HG03342 (cell line): ENCODE measurements around the gene NOS1AP.

Experiments
- ATAC-seq: cut with Tn5 transposase; IDR thresholded peaks from one replicate; pipeline ENCODE4 v1.9.1; 2021; ENCODE audit warnings: mild to moderate bottlenecking, moderate library complexity; ENCODE audit not compliant: unreplicated experiment

NOS1AP gene

DNA sequence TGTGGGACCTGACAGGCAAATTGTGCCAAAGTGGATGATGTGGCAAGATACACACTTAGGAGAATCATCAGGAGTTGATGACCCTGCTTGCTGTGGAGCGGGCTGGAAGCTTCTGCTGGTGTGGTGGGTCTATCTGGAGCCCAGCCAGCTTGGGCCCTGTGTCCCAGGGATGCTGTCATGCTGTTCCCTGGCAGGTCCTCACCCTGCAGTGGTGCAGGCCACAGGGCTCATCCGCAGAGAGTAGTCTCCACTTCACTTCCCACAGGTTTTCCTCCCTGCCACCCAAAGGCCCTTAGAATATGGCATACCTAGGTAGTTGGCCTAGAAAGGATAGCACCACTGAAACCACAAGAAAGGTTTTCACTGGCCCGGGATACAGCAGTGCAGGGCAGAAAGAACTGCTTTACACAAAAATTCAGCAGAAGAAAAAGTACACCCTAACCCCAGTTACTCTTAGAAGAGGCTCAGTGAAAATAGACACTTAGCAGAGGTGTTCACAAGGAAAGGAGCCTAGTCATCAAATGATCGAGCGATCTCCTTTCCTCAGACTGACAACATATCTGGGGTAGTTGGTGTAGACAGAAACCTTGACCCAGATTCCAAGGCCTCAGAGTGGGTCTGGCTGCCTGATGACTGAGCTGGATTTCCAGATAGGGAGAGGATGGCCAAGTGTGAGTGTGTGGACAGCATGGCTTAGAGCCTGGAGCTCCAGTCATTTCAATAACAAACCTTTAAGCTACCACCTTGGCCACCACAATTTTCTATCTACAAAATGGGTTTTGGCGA, 310.8 kb downstream of the NOS1AP start:
- no peak for ATAC-seq

DNA sequence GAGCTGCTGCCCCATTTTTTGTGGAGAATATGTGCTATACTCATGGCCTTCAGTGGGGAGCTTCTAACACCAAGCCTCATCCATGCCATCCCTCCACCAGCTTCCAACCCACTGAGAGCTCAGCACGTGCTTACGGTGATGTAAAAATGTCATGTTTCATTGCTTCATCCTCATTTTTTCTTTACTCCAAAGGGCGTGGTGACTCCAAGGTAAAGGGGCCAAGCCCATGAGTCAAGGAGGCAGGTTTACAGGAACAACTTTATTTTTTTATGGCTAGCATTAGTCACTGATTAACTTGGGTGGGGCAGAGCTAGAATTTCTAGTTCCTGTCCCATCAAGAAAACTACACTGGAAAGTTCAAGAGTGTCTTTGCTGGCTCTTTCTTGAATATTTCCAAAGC, 311.9 kb downstream of the NOS1AP start, which contains the start of gene C1orf226:
C1orf226 (plus strand) TSS at position 346 of the 400 bp plus-strand sequence. CDS start 174 bp downstream, outside the sequence.
- ATAC-seq, result no peak

DNA sequence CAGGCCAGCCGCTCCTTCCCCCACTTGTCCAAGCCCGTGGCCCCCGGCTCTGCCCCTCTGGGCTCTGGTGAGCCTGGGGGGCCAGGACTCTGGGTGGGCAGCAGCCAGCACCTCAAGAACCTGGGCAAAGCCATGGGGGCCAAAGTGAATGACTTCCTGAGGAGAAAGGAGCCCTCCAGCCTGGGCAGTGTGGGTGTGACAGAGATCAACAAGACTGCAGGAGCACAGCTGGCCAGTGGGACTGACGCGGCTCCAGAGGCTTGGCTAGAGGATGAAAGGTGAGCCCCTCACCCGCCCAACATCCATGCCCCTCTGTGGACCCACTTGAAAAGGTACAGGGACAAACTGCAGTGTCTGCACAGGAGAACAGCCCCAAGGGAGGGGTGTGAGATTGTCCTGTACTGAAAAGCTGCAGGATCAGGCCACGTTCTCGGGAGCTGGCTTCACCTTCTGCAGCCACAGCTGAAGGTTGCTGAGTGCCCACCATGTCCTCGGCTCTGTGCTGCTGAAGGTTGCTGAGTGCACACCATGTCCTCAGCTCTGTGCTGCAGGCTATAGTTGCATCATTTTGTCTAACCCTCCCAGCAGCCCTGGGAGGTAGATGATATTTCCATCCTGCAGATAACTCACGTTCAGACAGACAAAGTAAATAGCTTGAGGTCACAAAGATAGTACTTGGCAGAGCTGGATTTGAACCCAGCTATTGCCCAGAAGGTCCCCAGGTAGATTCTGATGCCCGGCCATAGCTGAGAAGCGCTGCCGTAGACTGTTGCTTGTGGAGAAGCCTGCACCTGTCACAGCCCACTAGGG, 312.7 kb downstream of the NOS1AP start:
- no peak for ATAC-seq

DNA sequence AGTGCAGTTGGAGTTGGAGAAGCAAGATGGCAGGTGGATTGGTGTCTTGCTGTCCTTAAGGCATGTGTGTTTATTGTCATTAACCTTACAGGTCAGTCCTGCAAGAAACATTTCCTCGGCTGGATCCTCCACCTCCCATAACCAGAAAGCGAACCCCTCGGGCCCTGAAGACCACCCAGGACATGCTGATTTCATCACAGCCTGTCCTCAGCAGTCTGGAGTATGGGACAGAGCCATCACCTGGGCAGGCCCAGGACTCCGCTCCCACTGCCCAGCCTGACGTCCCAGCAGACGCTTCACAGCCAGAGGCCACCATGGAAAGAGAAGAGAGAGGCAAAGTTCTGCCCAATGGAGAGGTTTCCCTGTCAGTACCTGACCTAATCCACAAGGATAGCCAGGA, 313.6 kb downstream of the NOS1AP start:
- ATAC-seq, result no peak

DNA sequence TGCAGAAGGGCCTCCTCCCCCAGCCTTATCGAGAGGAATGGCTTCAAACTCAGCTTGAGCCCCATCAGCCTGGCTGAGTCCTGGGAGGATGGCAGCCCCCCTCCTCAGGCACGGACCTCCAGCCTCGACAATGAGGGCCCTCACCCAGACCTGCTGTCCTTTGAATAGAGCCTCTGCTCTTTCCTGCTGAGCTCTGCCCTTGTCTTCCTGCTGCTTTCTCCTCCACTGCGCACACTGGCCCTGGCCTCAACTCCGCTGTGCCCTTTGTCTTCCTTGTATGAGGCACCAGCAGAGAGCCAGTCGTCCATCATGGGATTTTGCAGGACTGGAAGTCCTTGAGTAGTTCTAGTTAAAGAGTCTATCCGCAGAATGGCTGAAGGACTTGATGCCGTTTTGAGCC, 314.0 kb downstream of the NOS1AP start:
- no peak for ATAC-seq

DNA sequence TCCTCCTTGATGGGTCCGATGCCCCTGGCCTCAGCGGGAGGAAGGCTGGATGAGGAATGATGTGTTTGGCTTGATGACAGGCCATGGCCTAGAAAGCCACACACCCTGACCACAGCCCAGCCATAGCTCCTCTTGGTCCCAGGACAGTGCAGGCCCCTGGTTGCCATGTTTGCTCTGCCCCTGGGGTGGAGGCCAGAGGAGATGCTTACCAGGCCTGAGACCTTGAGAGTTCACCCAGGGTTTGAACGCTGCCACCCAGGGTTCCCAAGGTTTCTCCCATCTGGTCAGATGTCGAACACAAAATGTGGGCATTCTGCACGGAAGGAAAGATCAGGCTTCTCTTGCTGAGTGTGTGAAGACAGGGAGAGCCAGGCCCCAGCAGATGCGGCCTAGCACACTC, 314.6 kb downstream of the NOS1AP start:
- ATAC-seq, result no peak

DNA sequence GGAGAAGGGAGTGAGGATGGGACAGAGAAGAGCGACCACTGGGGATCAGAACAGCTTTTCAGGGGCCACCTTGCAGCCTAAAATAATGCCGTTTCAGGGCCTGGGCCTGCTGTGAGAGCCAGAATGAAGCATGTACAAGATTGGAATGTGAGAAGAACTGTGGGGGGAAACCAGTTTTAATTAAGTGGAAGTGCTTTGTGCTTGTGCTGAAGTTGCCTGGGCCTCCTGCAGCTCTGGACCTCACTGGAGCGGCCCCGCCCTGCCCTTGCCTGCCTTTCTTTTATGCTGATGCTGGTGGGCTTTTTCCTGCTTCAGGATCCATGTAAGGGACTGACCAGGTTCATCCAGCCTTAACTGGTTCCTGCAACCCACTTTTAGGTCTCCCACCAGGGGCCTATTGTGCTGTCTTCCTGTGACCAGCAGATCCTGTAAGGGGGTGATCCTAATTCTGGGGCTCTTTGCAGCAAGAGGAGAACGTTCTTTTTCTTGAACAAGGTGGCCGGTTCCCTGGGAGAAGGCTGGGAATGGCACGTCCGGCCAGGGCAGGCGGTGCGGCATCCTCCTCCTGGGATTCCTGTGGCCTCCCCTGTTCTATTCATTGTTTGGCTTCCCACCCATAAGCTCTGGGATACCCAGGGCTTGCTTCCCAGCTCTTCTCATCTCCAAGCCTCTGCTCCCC, 315.2 kb downstream of the NOS1AP start:
- no peak for ATAC-seq

DNA sequence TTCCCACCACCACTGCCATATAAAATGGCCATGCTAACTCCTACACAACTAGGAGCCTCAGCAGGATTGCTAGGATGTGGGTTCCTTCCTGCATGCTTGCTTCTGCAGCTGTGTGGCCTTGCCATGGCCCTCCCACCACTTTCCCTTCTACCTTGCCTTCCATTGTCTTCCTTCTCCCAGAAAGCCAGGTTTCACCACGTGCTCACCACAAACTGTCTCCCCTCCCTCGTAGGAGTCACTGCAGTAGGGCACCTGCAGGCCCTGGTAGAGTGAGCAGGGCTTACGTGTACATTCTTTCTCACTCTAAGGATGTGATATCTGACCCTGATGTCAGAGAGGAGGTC, 315.8 kb downstream of the NOS1AP start:
- ATAC-seq, result no peak

DNA sequence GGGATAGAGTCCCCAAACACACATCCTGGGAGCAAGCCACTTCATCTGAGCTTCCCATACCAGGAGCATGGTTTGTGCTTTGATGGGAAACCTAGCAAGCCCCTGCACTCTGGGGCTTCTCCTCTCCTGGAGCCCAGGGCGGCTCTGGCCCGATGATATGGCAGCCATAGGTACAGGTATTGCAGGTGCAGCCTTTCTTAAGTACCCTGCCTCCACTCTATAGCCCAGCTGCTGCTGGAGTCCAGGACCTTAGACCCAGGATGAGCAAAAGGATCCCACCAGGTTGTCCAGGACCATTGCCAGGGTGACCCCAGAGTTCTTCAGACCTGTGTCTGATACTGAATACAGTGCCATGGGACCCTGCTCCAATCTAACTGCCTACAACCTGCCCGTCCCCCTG, 316.2 kb downstream of the NOS1AP start:
- ATAC-seq, result no peak

DNA sequence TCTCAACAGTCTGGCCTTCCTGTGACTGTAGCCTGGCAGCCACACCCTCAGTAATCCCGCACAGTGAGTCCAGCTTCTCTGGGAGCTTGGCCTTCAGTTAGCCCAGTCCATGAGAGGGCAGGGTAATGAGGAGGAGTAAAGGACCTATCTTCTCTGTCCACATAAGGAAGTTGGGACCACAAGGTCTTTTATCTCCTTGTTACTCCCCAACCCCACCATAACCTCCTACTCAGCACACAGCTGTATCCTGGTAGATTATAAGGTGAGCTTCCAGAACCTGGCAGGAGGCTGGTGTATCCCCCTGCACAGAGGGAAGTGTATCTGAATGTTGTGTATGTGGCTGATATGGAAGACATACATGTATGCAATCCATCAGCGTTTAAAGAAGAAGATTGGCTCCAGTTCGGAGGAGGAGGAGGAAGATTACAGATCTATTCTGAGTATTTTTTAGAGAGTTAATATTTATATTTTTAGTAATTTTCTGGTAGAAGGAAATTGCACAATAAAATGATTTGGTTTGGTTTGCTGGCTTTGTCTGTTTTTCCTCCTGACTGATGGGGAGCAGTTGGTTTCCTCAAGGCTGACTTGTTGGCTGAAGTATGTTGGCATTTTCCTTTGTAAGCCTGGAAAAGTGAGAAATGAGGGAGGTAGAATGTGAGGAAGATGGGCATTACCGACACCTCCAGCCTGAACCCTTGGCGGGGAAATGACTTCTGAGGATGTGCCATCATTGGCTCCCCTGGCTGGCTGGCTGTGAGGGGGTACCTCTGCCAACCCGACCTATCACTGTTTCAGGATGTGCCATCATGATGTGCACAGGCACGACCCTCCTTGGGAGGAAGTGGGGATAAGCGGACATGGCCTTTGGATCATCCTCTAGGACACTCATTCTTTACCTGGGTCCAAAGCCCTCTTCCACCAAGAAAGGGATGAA, 317.1 kb downstream of the NOS1AP start:
- ATAC-seq, result no peak

DNA sequence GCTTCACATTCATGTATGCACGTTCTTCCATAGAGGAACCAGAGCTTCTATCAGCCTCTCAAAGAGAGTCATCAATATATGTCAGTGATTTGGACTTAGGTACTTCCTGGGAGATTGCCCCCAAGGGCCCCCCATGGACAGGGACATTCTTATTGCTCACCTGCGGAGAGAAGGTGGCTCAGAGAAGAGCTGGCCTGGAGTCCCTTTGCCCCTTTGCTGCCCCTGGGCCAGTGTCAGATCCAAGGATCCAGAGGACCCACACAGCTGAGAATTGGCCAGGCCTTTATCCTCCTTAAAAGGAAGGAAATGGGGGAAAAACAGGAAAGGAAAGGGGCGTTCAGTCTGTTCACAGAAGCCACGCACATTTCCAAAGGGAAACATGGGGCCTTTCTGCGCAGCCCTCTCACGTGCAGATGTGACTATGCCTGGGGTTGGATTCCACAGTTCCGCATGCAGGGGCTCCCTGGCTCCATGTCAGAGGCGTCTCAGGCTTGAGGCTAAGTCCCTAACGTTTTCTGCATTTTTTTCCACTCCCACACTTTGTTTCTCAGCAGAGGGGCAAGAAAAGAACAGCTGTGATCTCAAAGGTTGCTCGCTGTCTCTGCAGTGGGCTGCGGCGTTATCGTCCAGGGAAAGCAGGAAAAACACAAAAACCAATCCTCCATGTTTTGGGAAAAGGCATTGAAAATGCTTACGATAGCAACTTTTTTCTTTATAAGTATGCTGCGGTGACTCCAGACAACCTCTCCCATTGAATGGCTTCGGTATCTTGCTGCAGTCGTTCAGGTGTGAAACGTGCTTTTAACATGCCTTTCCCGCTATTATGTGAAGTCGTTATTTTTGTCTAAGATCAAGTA, 318.0 kb downstream of the NOS1AP start:
- ATAC-seq, result no peak

DNA sequence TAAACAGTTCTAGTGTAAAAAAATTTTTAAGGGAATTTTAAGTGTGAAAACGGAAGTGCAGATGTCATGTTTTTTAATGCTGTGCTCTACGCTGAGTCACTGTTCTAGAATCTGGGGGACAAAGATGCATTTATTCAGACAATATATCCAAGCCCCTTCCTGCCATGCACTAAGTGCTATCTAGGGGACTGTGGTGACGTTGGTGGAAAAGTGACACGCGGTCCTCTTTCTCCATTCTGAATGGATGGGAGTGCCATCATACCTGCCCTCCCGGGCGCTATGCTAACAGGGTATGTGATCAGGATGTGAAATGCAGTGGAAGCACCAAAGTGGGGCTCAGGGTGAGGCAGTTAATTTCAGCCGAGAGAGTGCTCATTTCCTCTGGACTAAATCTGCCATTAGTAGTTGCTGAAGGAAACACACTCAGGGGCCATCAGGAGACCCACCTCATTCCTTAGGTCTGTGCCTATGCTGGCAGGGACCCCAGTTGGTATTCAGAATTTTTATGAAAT, 318.6 kb downstream of the NOS1AP start:
- ATAC-seq, result no peak

DNA sequence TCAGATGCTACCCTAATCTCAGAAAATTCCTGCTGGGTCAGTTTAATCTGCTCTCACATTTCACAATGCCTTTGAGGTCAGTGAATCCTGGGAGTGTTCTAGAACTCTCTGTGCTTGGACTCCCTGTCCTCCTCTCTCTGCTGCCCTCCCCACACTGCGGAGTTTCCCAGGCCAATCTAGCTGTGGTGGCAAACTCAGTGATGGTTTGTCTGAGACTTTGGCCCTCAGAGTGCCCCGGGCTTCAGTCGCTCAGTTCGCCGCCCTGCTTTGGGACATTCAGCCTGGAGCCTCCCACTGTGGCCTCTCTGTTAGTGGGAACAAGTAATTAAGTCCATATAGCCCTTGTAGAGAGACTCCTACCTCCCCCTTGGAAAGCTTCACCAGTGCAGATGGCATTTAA, 319.1 kb downstream of the NOS1AP start:
- no peak for ATAC-seq

DNA sequence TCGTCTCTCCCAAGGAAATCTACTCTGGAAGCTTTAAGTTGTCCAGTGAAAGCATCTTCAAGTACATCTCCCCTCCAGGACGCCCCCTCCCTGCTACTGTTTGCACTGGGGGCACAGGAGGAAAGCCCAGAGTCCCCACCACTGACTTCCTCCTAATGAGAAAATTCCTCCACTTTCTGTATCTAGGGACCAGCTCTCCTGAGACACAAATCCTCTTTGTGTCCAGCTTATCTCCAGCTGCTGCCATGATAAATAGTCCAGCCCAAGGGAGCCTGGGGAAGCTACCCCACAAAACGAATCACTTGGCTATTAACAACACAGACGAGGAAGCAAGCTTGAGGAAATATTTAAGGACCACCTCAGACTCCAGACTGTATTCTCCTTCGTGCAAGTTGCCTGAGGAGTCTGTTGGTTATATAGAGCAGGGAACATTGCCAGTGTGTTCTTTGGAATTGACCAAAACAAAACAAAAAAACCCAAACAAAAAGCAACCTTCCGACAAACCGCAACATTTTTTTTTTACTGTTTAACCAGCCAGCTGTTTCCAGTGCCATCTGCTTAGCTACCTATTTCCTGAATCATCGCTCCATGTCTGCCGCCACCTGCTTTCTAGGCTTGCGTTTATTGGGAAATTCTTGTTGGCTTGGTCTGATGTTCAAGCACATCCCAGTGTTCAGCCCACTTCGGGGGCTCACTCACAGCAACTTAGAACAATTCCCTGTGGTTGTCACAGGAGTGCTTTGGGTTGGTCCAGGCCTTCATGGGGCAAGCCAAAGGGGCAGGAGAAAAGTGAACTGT, 319.7 kb downstream of the NOS1AP start:
- peak; percentile 49 for ATAC-seq

DNA sequence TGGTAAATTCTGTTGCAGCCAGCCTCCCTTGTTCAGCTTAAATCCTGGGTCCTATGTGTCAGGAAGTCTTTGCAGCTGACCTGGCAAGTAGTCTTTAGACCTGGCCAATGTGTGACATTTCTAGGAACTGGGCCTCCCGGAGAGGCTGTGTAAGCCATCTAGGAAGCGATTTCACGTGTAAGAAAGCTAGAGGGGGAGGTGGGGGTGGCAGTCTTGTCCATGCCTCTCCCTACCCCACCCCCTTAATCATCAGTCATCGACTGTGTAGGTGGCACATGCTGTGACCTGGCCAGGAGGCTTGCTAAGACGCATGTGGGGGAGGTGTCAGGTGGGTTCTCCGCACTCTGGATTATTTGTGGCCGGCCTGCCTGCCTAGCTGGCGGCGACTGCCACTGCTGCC, 320.5 kb downstream of the NOS1AP start:
- ATAC-seq, result no peak

DNA sequence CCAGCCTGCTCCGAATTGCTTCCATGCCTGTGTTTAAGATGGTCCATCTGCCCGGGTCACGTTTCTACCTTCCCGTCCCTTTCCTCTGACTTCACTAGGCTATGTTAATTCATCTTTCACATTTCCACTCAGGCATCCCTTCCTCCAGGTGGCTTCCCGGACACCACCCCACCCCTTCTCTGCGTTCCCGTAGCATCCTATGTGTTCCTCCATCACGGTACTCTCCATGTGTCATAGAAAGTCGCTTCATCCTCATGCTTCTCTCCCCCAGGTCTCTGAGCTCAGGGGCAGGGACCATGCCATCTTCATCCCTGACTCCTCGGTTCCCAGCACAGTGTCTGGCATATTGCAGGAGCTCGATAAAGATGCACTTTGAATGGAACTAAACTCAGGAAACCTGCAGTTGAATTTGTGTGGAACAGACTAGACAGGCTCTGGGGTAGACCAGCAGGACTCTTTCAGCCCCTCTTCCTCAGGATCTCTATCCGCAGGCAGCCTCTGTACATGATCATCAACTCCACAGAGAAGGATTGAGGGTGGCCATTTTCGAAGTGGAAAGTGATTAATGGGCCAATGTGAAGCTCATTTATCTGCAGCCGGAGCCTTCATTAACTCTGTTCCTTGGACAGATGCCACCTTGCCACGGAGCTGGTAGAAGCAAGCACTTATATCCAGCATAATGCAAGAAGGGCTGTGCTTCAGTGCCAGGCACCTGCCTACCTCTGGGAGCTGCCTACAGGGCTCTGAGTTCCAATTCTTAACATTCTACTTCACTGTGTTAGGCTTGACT, 321.1 kb downstream of the NOS1AP start:
- no peak for ATAC-seq

DNA sequence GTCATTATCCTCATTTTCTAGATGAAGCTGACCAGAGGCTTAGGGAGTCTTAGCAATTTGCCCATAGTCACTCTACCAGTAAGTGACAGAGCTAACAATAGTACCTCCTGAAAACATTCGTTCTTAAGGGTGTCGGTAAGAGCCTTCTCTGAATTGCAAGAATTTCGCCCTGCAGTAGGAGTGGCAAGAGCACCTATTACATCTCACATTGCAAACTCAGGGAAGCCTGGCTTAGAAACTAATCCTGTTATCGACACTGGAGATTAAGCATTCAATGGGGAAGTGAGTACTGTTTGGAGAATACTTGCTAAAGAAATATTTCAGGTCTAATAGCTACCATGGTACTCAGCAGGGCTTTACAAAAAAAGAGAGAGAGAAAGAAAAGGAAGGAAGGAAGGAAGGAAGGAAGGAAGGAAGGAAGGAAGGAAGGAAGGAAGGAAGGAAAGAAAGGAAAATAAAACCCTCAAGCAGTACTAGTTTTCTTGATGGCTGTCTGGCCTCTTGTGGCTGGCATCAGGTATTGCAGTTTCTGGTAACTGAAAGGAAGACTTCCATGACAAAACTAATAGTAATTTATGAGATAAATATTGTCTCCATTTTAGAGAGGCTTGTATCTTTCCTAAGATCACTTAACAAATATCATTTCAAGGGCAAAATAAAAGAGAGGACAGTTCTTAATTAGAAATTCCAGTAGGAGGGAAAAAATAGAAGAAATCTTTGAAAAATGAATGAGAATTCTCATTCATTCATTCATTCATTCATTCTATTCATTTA, 322.5 kb downstream of the NOS1AP start:
- ATAC-seq, result peak; percentile 49
